ENCODE results near the gene INPP5F. TPM values are rescaled to one million over a fixed set of nuclear protein-coding genes. Genes with fewer than 3 reads are reported as not detected.

The INPP5F gene
- total and polyA plus RNA-seq, 12 donors: 5.1 to 26.4 (median 10.5) TPM

DNA sequence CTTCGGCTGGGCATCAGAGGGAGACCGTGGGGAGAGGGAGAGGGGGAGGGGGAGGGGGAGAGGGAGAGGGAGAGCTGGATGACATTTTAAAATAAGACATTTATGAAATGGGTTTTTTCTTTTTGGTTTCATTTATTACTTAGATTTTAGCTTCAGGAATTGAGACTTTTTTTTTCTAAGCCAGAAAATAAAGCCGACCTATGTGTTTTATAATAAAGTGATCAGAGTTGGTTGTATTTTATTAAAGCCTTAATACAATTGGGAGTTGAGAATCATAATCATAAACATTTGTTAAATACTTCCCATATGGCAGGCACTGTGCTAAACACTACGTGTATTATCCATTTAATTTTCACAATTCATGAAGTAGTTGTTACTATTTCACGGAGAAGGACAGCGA lies 70.2 kb downstream of the INPP5F start:
- no peak overlapping the region for H3K4me3 ChIP-seq
- DNase-seq: no peak
- no peaks in the 10 kb centered on the region for H3K36me3 ChIP-seq (replicated peaks in 1 of 2)
- H3K27ac ChIP-seq: no peak overlapping the region
- intact Hi-C loops (cut with DNase I): no loop called here
- H3K9me3 ChIP-seq (replicated peaks in 1 of 3): no peaks in the 10 kb centered on the region
- TF ChIP-seq CTCF (IDR thresholded peaks at IDR 0.05) (no peak), POLR2A (IDR thresholded peaks at IDR 0.05) (no peak)
- WGBS, 4 donors: 94 to 98% (median 96%) methylated on average over 4 to 6 of the region's 6 CpGs
- H3K27me3 ChIP-seq: no peaks in the 10 kb centered on the region
- H3K4me1 ChIP-seq (replicated peaks in 1 of 2): no peaks in the 10 kb centered on the region

- intact Hi-C loops (cut with DNase I): no loop called here
- no peak for DNase-seq
- TF ChIP-seq POLR2A (IDR thresholded peaks at IDR 0.05) (no peak), CTCF (IDR thresholded peaks at IDR 0.05) (no peak)
- no peak overlapping the region for H3K27ac ChIP-seq
- H3K36me3 ChIP-seq (replicated peaks in 1 of 2): no peaks in the 10 kb centered on the region
- H3K9me3 ChIP-seq (replicated peaks in 1 of 3): no peaks in the 10 kb centered on the region
- WGBS, 4 donors: 95 to 99% (median 97%) methylated on average over 2 of the region's 2 CpGs
- H3K4me3 ChIP-seq: no peak overlapping the region
- no peaks in the 10 kb centered on the region for H3K4me1 ChIP-seq (replicated peaks in 1 of 2)
- H3K27me3 ChIP-seq: no peaks in the 10 kb centered on the region
Observed at GRCh38 chr10:119801176-119801575, 75.3 kb downstream of the INPP5F start.

GRCh38 chr10:119801998-119802538 lies 76.2 kb downstream of the INPP5F start:
- whole genome bisulfite sequencing, 4 donors: 94 to 96% (median 95%) methylated on average over 6 of the region's 6 CpGs
- Histone ChIP-seq H3K9me3 (replicated peaks in 1 of 3) (no peaks in the 10 kb centered on the region), H3K4me3 (no peak overlapping the region), H3K27me3 (no peaks in the 10 kb centered on the region), H3K4me1 (replicated peaks in 1 of 2) (no peaks in the 10 kb centered on the region), H3K36me3 (replicated peaks in 1 of 2) (no peaks in the 10 kb centered on the region), H3K27ac (no peak overlapping the region)
- no peak for TF ChIP-seq CTCF (IDR thresholded peaks at IDR 0.05)
- no peak for TF ChIP-seq POLR2A (IDR thresholded peaks at IDR 0.05)
- intact Hi-C loops (cut with DNase I): no loop called here
- no peak for DNase-seq

GRCh38 chr10:119803264-119803663 lies 77.4 kb downstream of the INPP5F start:
- H3K36me3 ChIP-seq (replicated peaks in 1 of 2): no peaks in the 10 kb centered on the region
- H3K27ac ChIP-seq: no peak overlapping the region
- WGBS, 4 donors: 93 to 99% (median 95%) methylated on average over 1 of the region's 1 CpG
- TF ChIP-seq CTCF (IDR thresholded peaks at IDR 0.05) (no peak), POLR2A (IDR thresholded peaks at IDR 0.05) (no peak)
- no peaks in the 10 kb centered on the region for H3K27me3 ChIP-seq
- H3K4me1 ChIP-seq (replicated peaks in 1 of 2): no peaks in the 10 kb centered on the region
- H3K9me3 ChIP-seq (replicated peaks in 1 of 3): no peaks in the 10 kb centered on the region
- no peak overlapping the region for H3K4me3 ChIP-seq
- no peak for DNase-seq
- intact Hi-C loops (cut with DNase I): no loop called here

Data from adrenal gland (tissue), 12 donors.